ENCODE results near the gene ECHDC3.
A peak's percentile ranks its signal among the peaks of the same experiment; 100 is the strongest.
"Not testable (repeated sequence)": the region's sequence is repeated elsewhere in the genome, so short reads cannot be mapped to it uniquely, and the experiment has no call there.

The ECHDC3 gene

DNA sequence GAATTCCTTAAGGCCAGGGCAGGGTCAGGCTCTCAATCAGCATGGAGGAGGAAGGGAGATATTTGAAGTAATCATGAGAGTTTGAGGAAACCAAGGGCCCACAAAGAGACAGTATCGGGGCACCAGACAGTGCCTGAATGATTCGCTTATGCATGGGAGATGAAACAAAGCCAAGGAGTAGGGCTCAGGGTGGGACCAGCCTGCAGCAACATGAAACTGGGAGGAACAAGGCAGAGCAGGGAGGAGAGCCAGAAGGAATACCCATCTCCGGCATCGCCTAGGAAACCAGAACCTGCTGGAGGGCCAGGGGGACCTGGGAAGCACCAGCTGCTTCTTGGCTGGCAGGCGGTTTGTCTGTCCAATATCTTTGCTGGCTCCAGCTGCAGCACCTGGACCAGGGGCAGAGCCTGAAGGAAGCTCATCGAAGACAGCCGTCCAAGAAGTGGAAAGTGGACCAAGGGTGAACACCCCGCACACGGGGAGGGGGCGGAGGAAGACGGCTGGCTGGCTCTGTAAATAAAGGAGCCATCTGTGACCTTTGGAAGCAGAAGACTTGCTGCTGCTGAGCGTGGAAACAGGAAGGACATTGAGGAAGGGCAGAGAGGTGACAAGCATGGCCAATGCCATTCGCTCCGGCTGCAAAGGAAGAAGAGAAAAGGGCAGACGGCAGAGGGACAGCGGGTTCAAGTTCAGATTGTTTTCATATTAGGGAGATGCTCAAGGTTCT is 34.4 kb upstream of the ECHDC3 start:
- DNase-seq (ENCODE audit: insufficient read length, low spot score), result no peak
- FAIRE-seq, result no peak
- TF ChIP-seq POLR2A (IDR thresholded peaks at IDR 0.05; ENCODE audit: low read depth, low read length), result no peak

DNA sequence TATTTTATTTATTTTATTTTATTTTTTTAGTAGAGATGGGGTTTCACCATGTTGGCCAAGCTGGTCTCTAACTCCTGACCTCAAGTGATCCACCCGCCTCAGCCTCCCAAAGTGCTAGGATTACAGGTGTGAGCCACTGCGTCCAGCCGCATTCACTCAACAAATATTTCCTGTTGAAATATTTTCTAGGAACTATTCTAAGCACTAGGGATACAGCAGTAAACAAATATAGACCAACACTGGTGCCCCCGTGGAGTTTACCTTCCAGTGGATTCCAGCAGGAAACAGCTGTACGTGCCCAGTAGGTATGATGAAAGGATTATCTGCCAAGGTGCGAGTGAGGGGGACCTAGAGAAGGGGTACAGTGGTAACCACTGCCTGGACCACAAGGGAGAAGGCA is 33.4 kb upstream of the ECHDC3 start:
- not testable (repeated sequence) for FAIRE-seq

DNA sequence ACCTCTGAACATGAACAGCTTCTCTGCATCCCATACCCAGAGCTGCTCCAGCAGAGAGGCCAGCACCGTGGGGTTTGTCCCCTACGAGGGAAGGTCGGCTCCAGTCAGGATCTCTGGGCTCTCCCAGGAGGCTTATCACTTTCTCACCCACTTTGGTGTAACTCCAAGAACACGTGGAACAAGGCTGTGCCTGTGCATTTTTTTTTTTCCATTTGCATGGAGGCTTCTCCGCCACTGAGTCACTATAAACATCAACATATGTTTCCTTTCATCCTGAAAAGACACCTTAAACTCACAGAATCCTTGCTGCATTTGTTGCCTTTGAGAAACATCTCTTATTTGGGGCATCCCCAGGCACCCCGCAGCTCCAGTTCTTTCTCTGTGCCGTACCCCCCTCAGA is 29.4 kb upstream of the ECHDC3 start:
- FAIRE-seq (no peak), DNase-seq (ENCODE audit: insufficient read length, low spot score) (no peak)
- no peak for TF ChIP-seq POLR2A (IDR thresholded peaks at IDR 0.05; ENCODE audit: low read depth, low read length)

More for the DNA sequence above, 33.4 kb upstream of the ECHDC3 start:
- not testable (repeated sequence) for DNase-seq (ENCODE audit: insufficient read length, low spot score)

DNA sequence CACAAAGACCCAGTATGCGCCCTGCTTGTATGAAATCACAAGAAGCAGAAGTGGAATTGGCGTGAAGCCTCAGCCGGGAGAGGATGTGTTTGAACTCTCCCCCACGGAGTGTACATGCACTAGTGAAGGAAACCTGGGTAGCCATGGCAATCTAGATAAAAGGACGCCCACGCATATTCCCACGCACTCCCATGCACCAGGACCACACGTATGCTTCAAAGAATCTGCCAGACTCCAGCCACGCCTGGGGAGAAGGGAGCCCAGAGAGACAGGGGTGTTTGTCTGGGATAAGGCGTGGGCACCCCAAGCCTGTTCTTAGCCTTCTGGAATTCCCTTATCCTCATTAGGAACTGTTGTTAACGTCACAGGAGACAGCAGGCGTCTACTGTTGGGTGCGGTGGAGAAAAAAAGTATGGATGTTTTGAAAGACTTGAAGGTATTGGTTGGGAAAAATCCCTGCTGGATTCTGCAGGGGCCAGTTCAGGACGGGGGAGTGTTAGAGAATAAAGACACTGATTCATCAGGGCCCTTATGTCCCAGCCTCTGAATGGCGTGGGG is 28.9 kb upstream of the ECHDC3 start:
- no peak for TF ChIP-seq POLR2A (IDR thresholded peaks at IDR 0.05; ENCODE audit: low read depth, low read length)
- DNase-seq (ENCODE audit: insufficient read length, low spot score), result no peak
- FAIRE-seq, result no peak

DNA sequence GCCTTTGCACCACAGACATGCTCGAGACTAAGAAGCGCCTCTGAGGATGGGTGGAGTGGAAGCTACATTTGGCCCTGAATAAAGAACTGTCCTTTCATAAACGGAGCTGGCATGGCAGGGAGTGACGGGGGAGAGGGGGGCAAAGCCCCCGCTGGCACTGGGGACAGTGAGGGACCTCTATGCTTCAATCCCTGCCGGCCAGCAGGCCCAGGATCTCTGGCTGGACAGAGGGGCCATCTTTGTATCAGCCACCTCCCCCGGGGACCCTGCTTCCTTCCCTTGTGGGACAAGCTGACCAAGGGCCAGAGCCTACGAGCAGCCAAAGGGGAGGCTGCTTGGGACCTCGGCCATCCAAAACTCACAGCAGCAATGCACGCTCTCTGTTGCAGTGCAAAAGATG is 28.2 kb upstream of the ECHDC3 start:
- no peak for TF ChIP-seq POLR2A (IDR thresholded peaks at IDR 0.05; ENCODE audit: low read depth, low read length)
- no peak for DNase-seq (ENCODE audit: insufficient read length, low spot score)
- FAIRE-seq, result no peak

DNA sequence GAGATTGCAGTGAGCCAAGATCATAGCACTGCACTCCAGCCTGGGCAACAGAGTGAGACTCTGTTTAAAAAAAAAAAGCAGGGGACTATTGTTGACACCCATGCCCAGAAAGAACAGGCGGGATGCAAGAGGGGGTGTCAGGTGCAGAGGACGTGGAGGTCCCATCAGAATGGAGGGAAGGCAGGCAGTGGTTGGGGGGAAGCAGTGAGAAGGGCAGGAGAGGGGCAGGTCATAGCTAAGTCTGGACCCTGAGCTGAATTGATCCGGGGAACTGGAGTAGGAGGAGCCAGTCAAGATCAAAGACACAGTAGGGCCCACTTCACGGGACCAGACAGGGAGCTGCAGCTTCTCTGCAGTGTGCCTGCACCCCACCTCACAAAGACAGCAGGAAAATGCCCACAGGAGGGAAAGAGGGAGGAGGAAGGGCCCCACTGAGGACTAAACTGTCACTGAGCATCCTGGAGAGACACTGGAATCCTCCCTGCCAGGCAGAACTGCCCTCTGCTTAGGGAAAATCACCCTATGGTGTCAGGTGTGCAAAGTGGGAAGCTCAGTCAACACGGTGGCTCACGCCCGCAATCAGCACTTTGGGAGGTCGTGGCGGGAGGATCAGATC is 27.3 kb upstream of the ECHDC3 start:
- DNase-seq (ENCODE audit: insufficient read length, low spot score), result no peak
- no peak for TF ChIP-seq POLR2A (IDR thresholded peaks at IDR 0.05; ENCODE audit: low read depth, low read length)
- no peak for FAIRE-seq

DNA sequence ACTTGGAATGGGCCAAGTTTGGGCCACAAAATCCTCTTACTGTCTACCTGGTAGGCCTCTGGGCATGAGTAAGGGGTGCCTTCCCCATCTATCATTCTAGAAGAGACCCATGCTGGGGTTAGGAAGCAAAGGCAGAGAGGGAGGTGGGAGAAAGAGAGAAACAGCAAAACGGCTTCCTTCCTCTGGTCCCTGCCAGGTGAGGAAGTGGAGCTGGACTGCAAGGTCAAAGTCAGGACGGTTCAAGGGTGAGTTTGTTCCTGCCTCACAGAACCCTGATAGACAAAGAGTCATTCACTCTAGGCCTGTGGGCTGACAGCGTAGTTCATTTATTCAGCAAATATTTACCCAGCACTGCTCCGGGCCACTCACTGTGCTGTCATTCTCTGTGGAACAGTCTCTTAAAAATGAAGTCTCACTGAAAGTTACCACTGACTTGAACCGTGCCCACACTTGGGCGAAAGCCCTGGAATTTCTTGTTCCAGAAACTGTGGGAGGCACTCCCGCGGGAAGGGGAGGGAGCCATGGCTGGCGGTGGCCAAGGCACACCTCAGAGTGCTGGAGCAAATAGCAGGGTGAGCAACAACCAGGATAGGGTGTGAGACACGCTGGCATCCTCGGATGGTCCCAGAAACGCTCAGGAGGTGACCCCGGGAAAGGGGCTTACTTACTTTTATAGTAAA is 26.2 kb upstream of the ECHDC3 start:
- no peak for TF ChIP-seq POLR2A (IDR thresholded peaks at IDR 0.05; ENCODE audit: low read depth, low read length)
- no peak for DNase-seq (ENCODE audit: insufficient read length, low spot score)
- FAIRE-seq, result no peak

DNA sequence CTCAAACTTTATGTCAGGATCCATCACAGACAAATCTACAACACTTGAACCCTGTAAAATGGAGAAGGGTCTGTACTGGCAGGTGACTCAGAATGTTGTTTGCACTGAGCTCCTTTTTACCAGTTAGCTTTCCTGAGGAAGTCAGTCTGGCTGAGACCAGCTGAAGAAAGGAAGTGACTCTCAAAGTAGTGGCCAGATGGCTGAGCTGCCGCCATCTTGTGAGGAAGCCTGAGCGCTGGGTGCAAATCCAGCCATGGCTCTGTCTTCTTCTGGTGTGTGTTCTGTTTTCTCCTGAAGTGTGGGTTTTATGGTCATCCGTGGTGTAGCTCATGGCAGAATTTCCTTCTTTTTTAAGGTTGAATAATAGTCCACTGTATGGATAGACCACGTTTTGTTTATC is 25.5 kb upstream of the ECHDC3 start:
- TF ChIP-seq POLR2A (IDR thresholded peaks at IDR 0.05; ENCODE audit: low read depth, low read length), result no peak
- no peak for FAIRE-seq
- DNase-seq (ENCODE audit: insufficient read length, low spot score), result no peak

DNA sequence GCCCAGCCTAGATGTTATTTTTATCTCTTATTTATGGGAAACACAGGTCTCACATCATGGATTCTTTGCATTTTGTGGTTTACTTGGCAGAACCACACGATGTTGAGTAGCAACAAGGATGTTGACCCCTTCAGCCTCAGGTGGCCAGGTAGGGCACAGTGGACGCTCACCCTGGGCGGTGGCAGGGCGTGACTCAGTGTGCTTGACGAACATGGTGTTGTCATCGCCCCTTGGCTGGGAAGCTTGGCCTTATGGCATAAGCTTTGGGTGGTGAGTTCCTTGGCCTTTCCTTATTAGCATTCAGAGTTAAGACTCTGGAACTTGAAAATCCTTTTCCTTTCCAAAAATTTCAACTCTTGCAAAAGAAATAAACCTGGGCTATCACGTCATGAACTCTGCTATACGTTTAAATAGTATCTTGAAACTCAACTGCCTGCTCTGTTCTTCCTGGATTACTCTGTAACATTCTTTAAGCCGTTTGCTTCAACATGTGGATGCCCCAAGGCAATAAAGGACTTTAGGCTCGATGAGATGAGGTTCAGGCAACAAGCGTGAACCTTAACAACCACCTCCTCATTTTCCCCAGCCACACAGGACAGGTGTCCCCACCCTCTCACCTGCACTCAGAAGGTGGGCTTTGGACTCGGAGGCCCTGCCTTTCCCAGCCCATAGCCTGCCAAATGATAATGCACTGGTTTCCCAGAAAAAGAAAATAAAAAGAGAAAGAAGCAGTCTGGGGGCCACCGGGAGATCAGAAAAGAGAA is 22.5 kb upstream of the ECHDC3 start:
- no peak for TF ChIP-seq POLR2A (IDR thresholded peaks at IDR 0.05; ENCODE audit: low read depth, low read length)
- no peak for DNase-seq (ENCODE audit: insufficient read length, low spot score)
- no peak for FAIRE-seq

DNA sequence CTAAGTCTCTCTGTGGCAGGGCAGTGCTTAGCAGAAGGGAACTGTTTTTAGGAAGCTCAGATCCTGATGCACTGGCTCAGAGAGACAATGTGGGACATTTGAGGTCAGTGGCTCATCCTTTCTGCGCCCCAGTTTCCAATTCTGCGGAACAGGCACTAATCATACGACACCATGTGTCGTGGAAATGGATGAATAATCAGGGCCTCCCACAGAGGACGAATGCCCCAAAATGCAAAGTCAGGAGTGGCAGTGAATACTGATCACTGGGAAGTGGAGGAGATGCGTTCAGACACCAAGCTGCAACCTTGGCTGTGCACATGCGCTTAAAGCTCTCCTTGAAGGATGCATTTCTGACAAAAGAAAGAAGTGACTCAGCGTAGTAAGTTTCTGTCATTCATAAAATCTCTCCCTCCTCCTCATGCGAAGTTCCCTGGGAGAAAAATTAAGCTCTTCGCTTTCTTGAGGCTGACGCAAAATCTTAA is 21.9 kb upstream of the ECHDC3 start:
- TF ChIP-seq POLR2A (IDR thresholded peaks at IDR 0.05; ENCODE audit: low read depth, low read length), result no peak
- no peak for FAIRE-seq
- DNase-seq (ENCODE audit: insufficient read length, low spot score), result no peak

DNA sequence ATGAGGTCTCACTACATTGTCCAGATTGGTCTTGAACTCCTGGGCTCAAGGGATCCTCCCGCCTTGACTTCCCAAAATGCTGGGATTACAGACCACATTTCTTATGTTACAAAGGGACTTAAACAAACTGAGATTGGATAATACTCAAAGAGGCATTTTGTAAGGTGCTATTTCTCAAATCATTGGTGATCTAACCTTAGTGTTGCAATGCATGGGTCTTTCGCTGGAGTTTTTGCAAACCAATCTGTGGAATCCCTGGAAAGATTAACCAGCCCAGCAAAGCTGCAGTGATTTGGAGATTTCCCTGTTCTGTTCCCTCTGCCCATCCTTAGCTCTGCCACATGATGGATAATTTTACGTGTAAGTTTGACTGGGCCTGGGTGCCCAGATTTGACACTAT is 20.4 kb upstream of the ECHDC3 start:
- DNase-seq (ENCODE audit: insufficient read length, low spot score), result no peak
- TF ChIP-seq POLR2A (IDR thresholded peaks at IDR 0.05; ENCODE audit: low read depth, low read length), result no peak
- no peak for FAIRE-seq

DNA sequence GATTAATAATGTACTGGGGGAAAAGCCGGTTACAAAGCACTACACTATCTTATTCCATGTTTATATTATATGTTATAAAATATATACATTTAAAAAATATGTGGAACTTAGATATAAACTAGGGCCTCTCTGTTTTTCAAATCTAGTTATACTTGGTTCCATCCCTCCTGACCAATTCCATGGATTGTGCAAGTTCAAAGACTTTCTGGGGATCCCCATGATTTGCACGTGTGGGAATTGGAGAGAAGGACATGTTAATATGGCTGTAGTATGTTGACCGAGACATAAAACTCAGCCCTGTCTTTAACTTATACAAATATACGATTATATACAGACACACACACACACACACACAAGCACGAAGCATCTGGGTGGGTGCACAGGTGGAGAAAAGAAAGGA is 18.8 kb upstream of the ECHDC3 start:
- DNase-seq (ENCODE audit: insufficient read length, low spot score) (no peak), FAIRE-seq (no peak)
- no peak for TF ChIP-seq POLR2A (IDR thresholded peaks at IDR 0.05; ENCODE audit: low read depth, low read length)

DNA sequence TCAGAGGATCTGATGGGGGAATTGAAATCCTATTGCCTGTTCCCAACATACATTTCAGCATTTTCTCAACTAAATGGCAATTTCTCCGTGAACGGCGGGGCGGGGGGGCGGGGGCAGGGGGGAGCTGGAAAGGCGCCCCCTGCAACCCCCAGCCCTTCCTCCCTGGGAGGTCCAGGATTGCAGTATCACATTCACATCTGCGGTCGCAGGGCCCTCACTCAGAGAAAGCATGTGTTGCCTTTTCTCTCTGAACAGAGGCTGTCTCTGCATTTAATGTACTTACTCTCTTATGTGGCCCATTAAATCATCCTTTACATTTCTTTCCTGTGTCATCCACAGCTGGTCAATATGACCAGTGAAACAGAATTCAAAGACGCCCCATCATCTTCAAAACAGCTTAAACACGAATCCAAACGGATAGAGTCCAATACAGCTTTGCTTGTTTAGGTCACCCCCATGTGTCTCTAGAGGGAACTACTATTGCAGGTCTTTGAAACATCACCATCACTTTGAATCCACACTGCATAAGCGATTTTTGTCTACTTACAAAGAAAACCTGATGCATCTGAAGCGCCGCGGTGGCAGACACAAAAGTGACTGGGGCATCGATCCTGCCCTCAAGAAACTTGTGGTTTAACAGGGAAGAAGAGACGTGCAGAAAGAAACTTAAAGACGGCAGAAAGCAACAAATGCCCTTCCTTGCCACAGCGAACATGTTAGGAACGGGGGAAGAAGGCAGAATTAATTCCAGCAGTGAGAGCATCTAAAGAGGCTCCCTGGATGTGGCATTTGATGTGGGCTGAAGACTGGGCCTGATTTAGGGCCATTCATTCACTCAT is 17.0 kb upstream of the ECHDC3 start:
- DNase-seq (ENCODE audit: insufficient read length, low spot score) (peak; percentile 49), FAIRE-seq (peak; percentile 84)
- TF ChIP-seq POLR2A (IDR thresholded peaks at IDR 0.05; ENCODE audit: low read depth, low read length), result no peak

All from H54 (cell line).